ENCODE measurements around the gene SPECC1. TPM values are rescaled to one million over a fixed set of nuclear protein-coding genes. Genes with fewer than 3 reads are reported as not detected.

SPECC1 gene
- total RNA-seq, 1 donor from 2014 or later = 7.5 TPM

Other genes starting within 250 kb of the SPECC1 start
- gene ULK2, start 141.4 kb upstream of the SPECC1 start, total RNA-seq = 3.0 and 3.4 TPM in 2 replicates
- gene AKAP10, start 31.5 kb upstream of the SPECC1 start, total RNA-seq = 38.7 and 51.5 TPM in 2 replicates

Measured in activated B cell treated with CpG ODN at 0.5 μM for 24 hours (primary cell).